ENCODE data around the gene MCTP2.

The MCTP2 gene

GRCh38 chr15:94324117-94324826 is 92.9 kb downstream of the MCTP2 start:
- Histone ChIP-seq H3K4me1 (ENCODE audit: control insufficient read depth, insufficient read depth, low read length) (no peaks in the 10 kb centered on the region), H3K9me3 (ENCODE audit: control insufficient read depth, insufficient read depth, low read depth, low read length) (no peaks in the 10 kb centered on the region), H3K27ac (ENCODE audit: extremely low read depth, low read depth, low read length) (no peak overlapping the region), H3K4me3 (ENCODE audit: low read depth, low read length) (no peak overlapping the region), H3K36me3 (ENCODE audit: control insufficient read depth in 2 of 2, insufficient read depth in 1 of 2, low read length in 2 of 2) (no peaks in the 10 kb centered on the region)
- ChIA-PET CTCF (interaction anchor here (0.6 to 10.2 kb wide), 46 partner anchors 9 to 1294 kb away, joined by 3 to 258 read pairs (median 4); partner anchors contain the start of gene MCTP2), POLR2A (interaction anchor here (0.6 kb wide), 1 partner anchor 1526 kb away, joined by 6 read pairs; no protein-coding TSS in a partner anchor)
- TF ChIP-seq, protein P1, sequence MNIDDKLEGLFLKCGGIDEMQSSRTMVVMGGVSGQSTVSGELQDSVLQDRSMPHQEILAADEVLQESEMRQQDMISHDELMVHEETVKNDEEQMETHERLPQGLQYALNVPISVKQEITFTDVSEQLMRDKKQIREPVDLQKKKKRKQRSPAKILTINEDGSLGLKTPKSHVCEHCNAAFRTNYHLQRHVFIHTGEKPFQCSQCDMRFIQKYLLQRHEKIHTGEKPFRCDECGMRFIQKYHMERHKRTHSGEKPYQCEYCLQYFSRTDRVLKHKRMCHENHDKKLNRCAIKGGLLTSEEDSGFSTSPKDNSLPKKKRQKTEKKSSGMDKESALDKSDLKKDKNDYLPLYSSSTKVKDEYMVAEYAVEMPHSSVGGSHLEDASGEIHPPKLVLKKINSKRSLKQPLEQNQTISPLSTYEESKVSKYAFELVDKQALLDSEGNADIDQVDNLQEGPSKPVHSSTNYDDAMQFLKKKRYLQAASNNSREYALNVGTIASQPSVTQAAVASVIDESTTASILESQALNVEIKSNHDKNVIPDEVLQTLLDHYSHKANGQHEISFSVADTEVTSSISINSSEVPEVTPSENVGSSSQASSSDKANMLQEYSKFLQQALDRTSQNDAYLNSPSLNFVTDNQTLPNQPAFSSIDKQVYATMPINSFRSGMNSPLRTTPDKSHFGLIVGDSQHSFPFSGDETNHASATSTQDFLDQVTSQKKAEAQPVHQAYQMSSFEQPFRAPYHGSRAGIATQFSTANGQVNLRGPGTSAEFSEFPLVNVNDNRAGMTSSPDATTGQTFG (tag by site-specific recombination; IDR thresholded peaks at IDR 0.05; ENCODE audit: borderline replicate concordance), result no peak
- TF ChIP-seq ZNF654 (tag by site-specific recombination; IDR thresholded peaks at IDR 0.05; ENCODE audit: low read depth) (peak; percentile 88), IKZF3 (tag by site-specific recombination; IDR thresholded peaks at IDR 0.05) (no peak), OVOL3 (tag by site-specific recombination; IDR thresholded peaks at IDR 0.05) (no peak), CTCF (tag by site-specific recombination; IDR thresholded peaks at IDR 0.05) (peak; percentile 80)

GRCh38 chr15:94324835-94325767 is 93.7 kb downstream of the MCTP2 start:
- Histone ChIP-seq H3K4me3 (ENCODE audit: low read depth, low read length) (no peak overlapping the region), H3K4me1 (ENCODE audit: control insufficient read depth, insufficient read depth, low read length) (no peaks in the 10 kb centered on the region), H3K36me3 (ENCODE audit: control insufficient read depth in 2 of 2, insufficient read depth in 1 of 2, low read length in 2 of 2) (no peaks in the 10 kb centered on the region), H3K9me3 (ENCODE audit: control insufficient read depth, insufficient read depth, low read depth, low read length) (no peaks in the 10 kb centered on the region), H3K27ac (ENCODE audit: extremely low read depth, low read depth, low read length) (no peak overlapping the region)
- CTCF ChIA-PET, result interaction anchor here (0.6 to 10.2 kb wide), 35 partner anchors 9 to 1295 kb away, joined by 3 to 258 read pairs (median 4); partner anchors contain the start of gene MCTP2
- TF ChIP-seq TRIM28 (IDR thresholded peaks at IDR 0.05; ENCODE audit: borderline replicate concordance, low read length) (no peak), ZBTB44 (tag by site-specific recombination; IDR thresholded peaks at IDR 0.05) (no peak), YY2 (tag by site-specific recombination; IDR thresholded peaks at IDR 0.05) (no peak), ZSCAN23 (tag by site-specific recombination; IDR thresholded peaks at IDR 0.05) (no peak), ZBTB11 (tag by site-specific recombination; conservative IDR thresholded peaks at IDR 0.05; ENCODE audit: low read depth) (no peak), ZNF221 (tag by site-specific recombination; IDR thresholded peaks at IDR 0.05; ENCODE audit: borderline replicate concordance) (no peak)
- TF ChIP-seq, protein P2, sequence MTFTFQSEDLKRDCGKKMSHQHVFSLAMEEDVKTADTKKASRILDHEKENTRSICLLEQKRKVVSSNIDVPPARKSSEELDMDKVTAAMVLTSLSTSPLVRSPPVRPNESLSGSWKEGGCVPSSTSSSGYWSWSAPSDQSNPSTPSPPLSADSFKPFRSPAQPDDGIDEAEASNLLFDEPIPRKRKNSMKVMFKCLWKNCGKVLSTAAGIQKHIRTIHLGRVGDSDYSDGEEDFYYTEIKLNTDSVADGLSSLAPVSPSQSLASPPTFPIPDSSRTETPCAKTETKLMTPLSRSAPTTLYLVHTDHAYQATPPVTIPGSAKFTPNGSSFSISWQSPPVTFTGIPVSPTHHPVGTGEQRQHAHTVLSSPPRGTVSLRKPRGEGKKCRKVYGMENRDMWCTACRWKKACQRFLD (tag by site-specific recombination; IDR thresholded peaks at IDR 0.05), result no peak
- POLR2A ChIA-PET, result interaction anchor here (0.7 kb wide), 1 partner anchor 26 kb away, joined by 5 read pairs; no protein-coding TSS in a partner anchor
